HK-2 (cell line): ENCODE measurements around the gene CIZ1.
"Not testable (repeated sequence)": the region's sequence is repeated elsewhere in the genome, so short reads cannot be mapped to it uniquely, and the experiment has no call there.

Source experiments
- DNase-seq: peaks from one replicate; pipeline ENCODE4 v3.0.0-alpha.2; 2018; ENCODE audit not compliant: unreplicated experiment

The CIZ1 gene

DNA sequence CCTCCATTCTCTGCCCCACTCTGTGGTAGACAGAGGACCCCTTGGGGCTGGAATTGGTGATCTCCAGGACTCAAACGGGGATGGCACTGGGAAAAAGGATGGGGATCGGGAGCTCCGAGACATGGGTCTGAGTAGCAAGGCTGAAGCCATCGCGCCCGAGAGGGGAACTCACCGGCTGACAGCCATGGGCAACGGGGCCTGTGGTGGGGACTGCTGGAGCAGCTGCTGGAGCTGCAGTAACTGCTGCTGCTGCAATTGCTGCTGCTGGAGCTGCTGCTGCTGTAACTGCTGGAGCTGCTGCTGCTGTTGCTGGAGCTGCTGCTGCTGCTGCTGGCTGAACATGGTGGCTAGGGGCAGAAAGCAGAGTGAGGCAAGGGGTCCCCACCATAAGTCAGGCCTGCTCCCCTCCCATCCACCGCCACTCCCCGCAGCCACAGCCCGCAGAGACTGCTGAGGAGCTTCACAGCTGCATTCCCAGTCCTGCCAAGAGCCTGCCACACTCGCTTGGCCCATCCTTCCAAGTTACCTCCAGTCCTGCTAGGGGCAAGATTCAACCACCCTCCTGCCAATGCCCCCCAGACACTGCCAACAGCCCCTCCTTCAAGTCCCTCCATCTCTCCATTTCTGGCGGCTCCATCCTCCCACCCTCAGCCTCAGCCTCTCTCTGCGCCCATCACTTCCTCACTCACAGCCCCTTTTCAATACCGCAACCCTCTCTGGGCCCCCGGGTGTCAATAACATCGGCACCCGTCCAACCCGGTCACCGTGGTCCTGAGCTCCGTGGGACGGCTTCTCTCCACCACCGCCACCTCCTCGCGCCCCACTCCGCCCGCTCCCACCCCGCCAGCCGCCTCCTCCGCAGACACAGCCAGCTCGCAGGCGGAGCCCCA, 611 bp downstream of the CIZ1 start:
- DNase-seq, result no peak

DNA sequence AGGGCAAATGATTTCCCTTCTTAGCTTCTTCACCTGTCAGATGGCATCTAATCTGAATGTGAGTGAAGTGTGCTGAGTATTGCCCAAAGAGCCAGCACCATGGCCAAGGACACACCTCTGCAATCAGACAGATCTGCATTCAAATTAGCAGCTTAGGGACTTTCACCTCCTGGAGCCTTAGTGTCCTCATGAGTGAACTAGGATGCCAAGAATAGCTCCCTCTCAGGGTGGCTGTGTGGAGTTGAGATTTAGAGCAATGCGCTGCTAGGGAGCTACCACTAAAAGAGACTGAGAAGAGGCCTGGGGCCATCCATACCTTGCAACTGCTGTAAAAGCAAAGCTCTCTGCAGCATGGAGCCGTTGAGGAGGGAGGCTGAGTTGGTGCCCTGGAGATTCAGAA, 1.4 kb downstream of the CIZ1 start:
- DNase-seq, result no peak

- no peak for DNase-seq
These were observed 3.2 kb downstream of the CIZ1 start for GRCh38 chr9:128188209-128188608.

GRCh38 chr9:128187361-128187760, 4.0 kb downstream of the CIZ1 start:
- no peak for DNase-seq

DNA sequence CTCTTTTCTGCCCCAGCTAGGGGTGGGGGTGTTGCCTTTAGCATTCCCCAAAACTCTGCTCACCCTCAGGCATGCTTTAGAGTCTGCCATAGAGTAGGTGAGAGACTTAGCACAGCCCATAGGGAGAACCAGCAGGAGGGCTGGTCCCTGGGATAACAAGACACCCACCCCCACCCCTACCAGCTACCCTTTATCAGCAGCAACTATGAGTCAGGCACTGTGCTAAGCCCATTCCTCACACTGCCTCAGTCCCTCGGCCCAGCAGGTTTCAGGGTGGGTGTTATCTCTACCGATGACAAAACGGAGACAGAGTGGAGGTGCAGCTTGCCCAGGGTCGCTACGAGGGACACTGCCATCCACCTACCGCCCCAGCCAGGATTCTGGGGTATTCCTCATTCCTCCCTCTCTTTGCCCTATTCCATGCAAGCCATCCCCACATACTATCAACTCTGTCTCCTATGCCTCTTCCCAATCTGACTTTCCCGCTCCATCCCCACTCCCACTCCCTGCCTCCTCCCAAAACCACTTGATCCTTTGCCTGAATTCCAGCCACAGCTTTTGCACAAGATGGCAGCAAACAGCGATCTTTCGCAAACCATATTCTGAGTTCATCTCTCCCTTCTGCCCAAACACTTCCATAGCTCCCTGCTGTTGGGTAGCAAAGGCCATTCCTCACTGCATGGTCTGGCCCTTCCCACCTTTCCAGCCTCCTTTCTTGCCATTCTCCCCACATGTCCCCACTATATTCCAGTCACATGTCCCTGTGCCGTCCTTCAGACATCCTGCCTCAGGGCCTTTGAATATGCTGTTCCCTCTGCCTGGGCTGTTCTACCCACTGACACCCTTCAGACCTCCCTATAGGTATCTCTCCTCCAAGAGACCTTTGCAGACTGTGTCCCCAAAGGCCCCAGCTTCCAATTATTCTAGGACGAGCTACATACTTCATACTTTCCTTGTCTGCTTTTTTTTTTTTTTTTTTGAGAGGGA, 5.1 kb downstream of the CIZ1 start:
- no peak for DNase-seq

DNA sequence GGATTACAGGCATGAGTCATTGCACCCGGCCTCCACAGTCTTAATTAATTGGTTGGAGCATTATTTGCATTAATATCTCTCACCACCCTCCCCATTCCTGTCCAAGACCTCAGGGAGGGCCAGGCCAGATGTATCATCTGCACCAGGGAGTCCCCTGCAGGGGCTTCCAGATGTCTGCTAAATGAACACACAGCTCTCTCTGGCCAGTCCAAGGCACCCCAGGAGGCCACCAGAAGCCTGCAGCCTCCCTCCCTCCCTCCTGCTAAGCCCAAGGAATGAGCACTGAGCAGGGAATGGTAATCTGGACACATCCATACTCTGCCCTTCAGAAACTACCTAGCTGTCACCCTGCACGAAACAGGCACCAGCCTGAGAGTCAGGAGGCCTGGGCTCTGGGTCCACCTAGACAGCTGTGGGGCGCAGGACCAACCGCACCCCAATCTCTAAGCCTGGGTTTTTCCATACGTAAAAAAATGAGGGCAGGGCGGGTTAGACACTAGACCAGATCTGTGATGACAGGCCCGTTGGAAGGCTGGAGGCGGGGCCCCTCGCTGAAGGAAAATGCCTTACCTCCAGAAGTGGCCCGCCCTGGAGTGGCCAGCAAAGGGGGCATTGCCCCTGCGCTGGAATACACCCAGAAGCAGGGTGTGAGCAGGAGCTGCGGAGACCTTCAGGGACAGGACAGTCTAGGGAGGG, 8.3 kb downstream of the CIZ1 start:
- no peak for DNase-seq

DNA sequence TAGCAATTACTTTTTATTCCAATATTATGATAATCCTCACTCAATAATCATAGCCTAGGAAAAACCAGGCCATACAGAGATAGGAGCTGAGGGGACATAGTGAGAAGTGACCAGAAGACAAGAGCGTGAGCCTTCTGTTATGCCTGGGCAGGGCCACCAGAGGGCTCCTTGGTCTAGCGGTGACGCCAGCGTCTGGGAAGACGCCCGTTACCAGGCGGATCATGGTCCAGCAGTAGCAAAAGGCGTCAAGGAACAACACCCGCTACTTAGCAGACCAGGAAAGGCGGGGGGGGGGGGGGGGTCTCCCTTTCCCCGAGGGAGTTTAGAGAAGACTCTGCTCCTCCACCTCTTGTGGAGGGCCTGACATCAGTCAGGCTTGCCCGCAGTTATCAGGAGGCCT, 9.9 kb downstream of the CIZ1 start:
- not testable (repeated sequence) for DNase-seq

DNA sequence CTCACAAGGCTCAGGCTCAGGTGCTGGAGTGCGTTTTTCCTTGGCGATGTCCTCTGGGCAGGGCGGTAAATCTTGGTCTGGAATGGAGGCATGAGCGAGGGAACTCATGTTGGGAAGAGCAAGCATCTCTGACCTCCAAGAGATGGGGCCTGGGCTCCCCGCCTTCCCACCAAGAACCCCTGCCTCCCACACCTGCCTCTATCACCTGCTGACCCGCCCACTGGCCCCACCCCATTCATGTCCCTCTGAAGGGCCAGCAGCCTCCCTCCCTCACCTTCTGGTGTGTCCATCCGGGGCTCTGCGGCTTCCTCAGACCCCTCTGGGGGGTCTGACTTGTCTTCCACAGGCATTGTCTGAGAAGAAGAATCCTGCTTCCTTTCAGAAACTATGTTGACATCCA, 10.9 kb downstream of the CIZ1 start:
- no peak for DNase-seq

GRCh38 chr9:128180001-128180400, 11.4 kb downstream of the CIZ1 start:
- DNase-seq, result no peak

DNA sequence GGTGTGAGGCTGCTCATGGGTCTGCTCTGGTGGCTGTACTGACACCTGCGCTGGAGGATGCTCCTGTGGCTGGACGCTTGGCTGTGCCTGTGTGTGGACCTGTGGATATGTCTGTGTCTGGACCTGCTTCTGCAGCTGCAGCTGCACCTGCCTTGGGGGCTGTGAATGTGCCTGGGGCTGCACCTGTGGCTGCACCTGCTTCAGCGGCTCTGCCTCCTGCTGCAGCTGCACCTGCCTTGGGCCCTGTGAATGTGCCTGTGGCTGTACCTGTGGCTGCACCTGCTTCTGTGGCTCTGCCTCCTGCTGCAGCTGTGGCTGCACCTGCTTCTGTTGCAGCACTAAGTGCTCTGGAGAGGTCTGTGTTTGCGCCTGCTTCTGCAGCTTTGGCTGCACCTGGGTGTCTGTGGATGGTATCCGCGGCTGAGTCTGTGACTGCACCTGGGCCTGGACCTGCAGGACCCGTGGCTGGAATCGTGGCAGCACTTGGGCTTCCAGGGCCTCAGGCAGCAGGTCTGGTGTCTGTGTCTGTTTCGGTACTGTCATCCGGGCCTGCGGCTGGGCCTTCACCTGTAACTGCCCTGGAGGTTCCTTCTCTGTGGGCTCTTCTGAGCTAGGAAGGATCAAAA, 12.5 kb downstream of the CIZ1 start:
- no peak for DNase-seq

DNA sequence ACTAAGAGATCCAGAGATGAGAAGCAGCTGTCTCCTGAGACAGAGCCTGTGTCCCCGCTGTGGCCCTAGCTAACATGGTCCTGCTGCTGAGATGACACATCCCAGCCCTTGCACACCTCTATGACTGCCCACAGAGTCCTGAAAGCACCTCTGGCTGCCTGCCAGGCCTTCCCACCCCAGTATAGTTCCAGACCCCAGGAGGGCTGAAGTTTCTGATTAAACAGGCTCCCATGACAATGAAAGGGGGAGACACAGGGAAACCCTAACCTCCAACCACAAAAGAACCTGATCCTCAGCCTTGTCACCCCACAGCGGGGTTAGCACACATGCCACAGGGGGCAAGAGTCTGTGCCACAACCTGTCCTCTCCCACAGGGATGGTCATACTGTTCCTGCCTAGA, 15.6 kb downstream of the CIZ1 start:
- no peak for DNase-seq

GRCh38 chr9:128175102-128175563, 16.2 kb downstream of the CIZ1 start:
- no peak for DNase-seq

- no peak for DNase-seq
These were observed 17.3 kb downstream of the CIZ1 start for GRCh38 chr9:128174062-128174461.

- DNase-seq, result no peak
These were observed 21.4 kb downstream of the CIZ1 start for GRCh38 chr9:128169925-128170324.

DNA sequence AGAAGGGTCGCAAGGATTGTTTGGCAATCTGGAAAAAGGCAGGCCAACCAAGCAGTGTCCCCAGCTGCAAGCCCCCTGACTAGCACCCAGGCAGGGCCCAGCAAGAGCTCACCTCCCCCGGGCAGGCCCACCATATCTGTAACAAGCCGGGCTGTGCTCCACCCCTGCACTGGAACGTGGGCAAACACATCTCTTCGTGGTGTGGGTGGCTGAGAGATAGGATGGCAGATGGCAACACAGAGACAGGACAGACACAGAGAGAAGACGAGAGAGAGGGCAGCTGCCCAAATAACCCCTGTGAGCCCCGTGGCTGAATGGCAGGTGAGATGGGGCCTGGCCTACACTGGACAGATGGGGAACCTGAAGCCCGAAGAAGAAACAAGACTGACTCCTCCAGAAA, 21.9 kb downstream of the CIZ1 start:
- no peak for DNase-seq

GRCh38 chr9:128168731-128169308, 22.6 kb downstream of the CIZ1 start:
- no peak for DNase-seq

- no peak for DNase-seq
These were observed 24.2 kb downstream of the CIZ1 start for GRCh38 chr9:128167209-128167608.

DNA sequence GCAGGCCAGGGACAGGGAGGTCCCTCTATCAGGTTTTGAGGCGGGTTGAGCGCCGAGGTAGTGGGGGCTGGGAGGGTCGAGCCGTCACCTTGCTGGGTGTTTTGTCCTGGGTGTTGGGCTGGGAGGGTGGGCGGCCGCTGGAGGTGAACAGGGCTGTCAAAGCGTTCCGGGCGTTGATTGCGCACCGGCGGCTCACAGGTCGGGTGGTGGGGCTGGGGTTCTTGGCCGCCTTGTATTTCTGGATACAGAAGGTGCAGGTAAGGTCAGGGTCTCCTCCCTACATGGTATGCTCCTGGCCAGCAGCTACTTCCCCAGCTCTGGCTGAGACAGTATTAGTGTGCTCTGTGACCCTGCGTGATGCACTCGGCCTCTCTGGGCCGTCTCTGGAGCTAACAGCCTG, 25.2 kb downstream of the CIZ1 start:
- no peak for DNase-seq

DNA sequence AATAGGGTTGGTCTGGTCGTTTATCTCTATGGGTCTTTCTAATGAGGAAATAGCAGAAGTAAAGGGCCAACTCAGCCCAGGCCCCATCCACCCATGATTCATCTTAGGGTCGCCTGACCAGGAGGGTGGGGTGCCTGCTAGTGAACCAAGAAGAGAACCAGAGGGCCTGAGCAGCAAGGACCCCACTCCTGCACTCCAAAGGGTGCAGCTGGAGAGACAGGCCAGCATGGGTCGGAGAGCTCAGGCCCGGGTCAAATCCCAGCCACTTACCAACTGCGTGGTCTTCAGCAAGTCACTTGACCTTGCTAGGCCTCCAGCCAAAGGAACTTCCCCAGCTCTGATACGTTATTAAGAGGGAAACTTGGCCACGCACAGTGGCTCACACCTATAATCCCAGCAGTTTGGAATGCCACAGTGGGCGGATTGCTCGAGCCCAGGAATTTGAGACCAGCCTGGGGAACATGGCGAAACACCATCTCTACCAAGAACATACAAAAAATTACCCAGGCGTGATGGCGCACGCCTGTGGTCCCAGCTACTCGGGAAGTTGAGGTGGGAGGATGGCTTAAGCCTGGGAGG, 27.0 kb downstream of the CIZ1 start:
- DNase-seq, result peak; percentile 70

- DNase-seq, result no peak
These were observed 27.7 kb downstream of the CIZ1 start for GRCh38 chr9:128163523-128164306.
